CD4-positive, alpha-beta T cell treated with Interleukin-21 for 1 hour (primary cell): ENCODE measurements around the gene MAPKAP1.

ENCODE experiments used
- DNase-seq: peaks from one replicate; pipeline ENCODE4 v3.0.0-alpha.2; 2020

The MAPKAP1 gene

GRCh38 chr9:125472926-125473701 is 233.9 kb downstream of the MAPKAP1 start:
- DNase-seq: no peak

GRCh38 chr9:125472562-125472925 is 234.5 kb downstream of the MAPKAP1 start:
- no peak for DNase-seq

GRCh38 chr9:125470767-125471580 is 236.0 kb downstream of the MAPKAP1 start:
- no peak for DNase-seq

- no peak for DNase-seq
Measured at GRCh38 chr9:125470189-125470588, 236.8 kb downstream of the MAPKAP1 start.

- no peak for DNase-seq
Measured at GRCh38 chr9:125468646-125469045, 238.4 kb downstream of the MAPKAP1 start.

- no peak for DNase-seq
Measured at GRCh38 chr9:125467116-125467740, 239.8 kb downstream of the MAPKAP1 start.

- DNase-seq: no peak
Measured at GRCh38 chr9:125466411-125466810, 240.6 kb downstream of the MAPKAP1 start.

- no peak for DNase-seq
Measured at GRCh38 chr9:125464591-125465385, 242.2 kb downstream of the MAPKAP1 start.

- no peak for DNase-seq
Measured at GRCh38 chr9:125463926-125464325, 243.1 kb downstream of the MAPKAP1 start.

- DNase-seq: no peak
Measured at GRCh38 chr9:125462861-125463291, 244.1 kb downstream of the MAPKAP1 start.

GRCh38 chr9:125461636-125462190 is 245.3 kb downstream of the MAPKAP1 start:
- no peak for DNase-seq

- no peak for DNase-seq
Measured at GRCh38 chr9:125460883-125461635, 245.9 kb downstream of the MAPKAP1 start.

- DNase-seq: no peak
Measured at GRCh38 chr9:125460346-125460745, 246.7 kb downstream of the MAPKAP1 start.

- DNase-seq: no peak
Measured at GRCh38 chr9:125457357-125457756, 249.7 kb downstream of the MAPKAP1 start.

- DNase-seq: no peak
Measured at GRCh38 chr9:125455876-125456275, 251.1 kb downstream of the MAPKAP1 start.

- no peak for DNase-seq
Measured at GRCh38 chr9:125455132-125455531, 251.9 kb downstream of the MAPKAP1 start.

GRCh38 chr9:125447202-125447802 is 259.7 kb downstream of the MAPKAP1 start:
- no peak for DNase-seq

GRCh38 chr9:125446561-125447094 is 260.4 kb downstream of the MAPKAP1 start:
- no peak for DNase-seq

GRCh38 chr9:125444956-125445506 is 262.0 kb downstream of the MAPKAP1 start:
- no peak for DNase-seq

- no peak for DNase-seq
Measured at GRCh38 chr9:125444166-125444565, 262.8 kb downstream of the MAPKAP1 start.

- DNase-seq: no peak
Measured at GRCh38 chr9:125443367-125443766, 263.6 kb downstream of the MAPKAP1 start.
